ENCODE results near the gene CLDN6. TPM values are rescaled to one million over a fixed set of nuclear protein-coding genes. Genes with fewer than 3 reads are reported as not detected.

The CLDN6 gene
- total and polyA plus RNA-seq, 8 donors: 2.3 to 140 (median 113) TPM; not detected in 1

Other genes starting within 250 kb of the CLDN6 start
- gene ELOB, start 240.9 kb downstream of the CLDN6 start, total RNA-seq: 100 to 1,000 TPM; 200 to 205 TPM
- 100 to 1,000 TPM; 133 to 224 (median 180) TPM for gene ELOB, start 240.9 kb downstream of the CLDN6 start, polyA plus RNA-seq (ENCODE audit: insufficient read length in 6 of 6)
- gene PRSS33, start 230.6 kb downstream of the CLDN6 start, total RNA-seq: not detected
- under 1 TPM; 0.13 to 0.75 (median 0.25) TPM for gene PRSS33, start 230.6 kb downstream of the CLDN6 start, polyA plus RNA-seq (ENCODE audit: insufficient read length in 6 of 6)
- gene PRSS41, start 219.7 kb downstream of the CLDN6 start, total RNA-seq: not detected
- gene PRSS41, start 219.7 kb downstream of the CLDN6 start, polyA plus RNA-seq (ENCODE audit: insufficient read length in 6 of 6): not detected
- 1 to 10 TPM in 1 of 2 donors, under 1 TPM in 1; 0.90 to 2.5 TPM for gene PRSS21, start 200.9 kb downstream of the CLDN6 start, total RNA-seq
- under 1 TPM in 4 of 6 donors, not detected in 2; 0.25 to 0.38 (median 0.28) TPM for gene PRSS21, start 200.9 kb downstream of the CLDN6 start, polyA plus RNA-seq (ENCODE audit: insufficient read length in 6 of 6)
- gene ZG16B, start 187.9 kb downstream of the CLDN6 start, total RNA-seq: 1 to 10 TPM in 1 of 2 donors, under 1 TPM in 1; 0.61 to 1.4 TPM
- gene ZG16B, start 187.9 kb downstream of the CLDN6 start, polyA plus RNA-seq (ENCODE audit: insufficient read length in 6 of 6): 1 to 10 TPM in 1 of 6 donors, under 1 TPM in 5; 0.27 to 1.2 (median 0.55) TPM
- gene PRSS22, start 160.0 kb downstream of the CLDN6 start, total RNA-seq: 10 to 100 TPM; 15.7 to 16.7 TPM
- 10 to 100 TPM; 11.9 to 17.3 (median 14.8) TPM for gene PRSS22, start 160.0 kb downstream of the CLDN6 start, polyA plus RNA-seq (ENCODE audit: insufficient read length in 6 of 6)
- 10 to 100 TPM; 22.1 to 22.4 TPM for gene FLYWCH2, start 135.0 kb downstream of the CLDN6 start, total RNA-seq
- 10 to 100 TPM; 15.6 to 24.5 (median 19.2) TPM for gene FLYWCH2, start 135.0 kb downstream of the CLDN6 start, polyA plus RNA-seq (ENCODE audit: insufficient read length in 6 of 6)
- gene FLYWCH1, start 106.3 kb downstream of the CLDN6 start, total RNA-seq: 10 to 100 TPM; 29.3 to 29.4 TPM
- gene FLYWCH1, start 106.3 kb downstream of the CLDN6 start, polyA plus RNA-seq (ENCODE audit: insufficient read length in 6 of 6): 10 to 100 TPM; 17.2 to 42.9 (median 23.0) TPM
- not detected for gene KREMEN2, start 53.9 kb downstream of the CLDN6 start, total RNA-seq
- gene KREMEN2, start 53.9 kb downstream of the CLDN6 start, polyA plus RNA-seq (ENCODE audit: insufficient read length in 6 of 6): under 1 TPM in 5 of 6 donors, not detected in 1; 0.17 to 0.36 (median 0.20) TPM
- 10 to 100 TPM; 17.2 to 20.1 TPM for gene PAQR4, start 48.8 kb downstream of the CLDN6 start, total RNA-seq
- 10 to 100 TPM in 5 of 6 donors, 1 to 10 TPM in 1; 9.5 to 16.1 (median 13.8) TPM for gene PAQR4, start 48.8 kb downstream of the CLDN6 start, polyA plus RNA-seq (ENCODE audit: insufficient read length in 6 of 6)
- gene PKMYT1, start 37.7 kb downstream of the CLDN6 start, total RNA-seq: 10 to 100 TPM; 13.9 to 14.3 TPM
- gene PKMYT1, start 37.7 kb downstream of the CLDN6 start, polyA plus RNA-seq (ENCODE audit: insufficient read length in 6 of 6): 10 to 100 TPM; 15.9 to 21.8 (median 18.6) TPM
- gene CLDN9, start 5.3 kb downstream of the CLDN6 start, total RNA-seq: 1 to 10 TPM in 1 of 2 donors, under 1 TPM in 1; 0.85 to 2.2 TPM
- 1 to 10 TPM; 5.0 to 6.5 (median 6.0) TPM for gene CLDN9, start 5.3 kb downstream of the CLDN6 start, polyA plus RNA-seq (ENCODE audit: insufficient read length in 6 of 6)
- 100 to 1,000 TPM; 118 to 126 TPM for gene TNFRSF12A, start 2.2 kb upstream of the CLDN6 start, total RNA-seq
- gene TNFRSF12A, start 2.2 kb upstream of the CLDN6 start, polyA plus RNA-seq (ENCODE audit: insufficient read length in 6 of 6): 1 to 10 TPM; 2.6 to 5.4 (median 4.2) TPM
- gene HCFC1R1, start 5.8 kb upstream of the CLDN6 start, total RNA-seq: 10 to 100 TPM; 45.4 to 66.6 TPM
- gene HCFC1R1, start 5.8 kb upstream of the CLDN6 start, polyA plus RNA-seq (ENCODE audit: insufficient read length in 6 of 6): 10 to 100 TPM; 25.1 to 37.6 (median 31.9) TPM
- gene THOC6, start 5.9 kb upstream of the CLDN6 start, total RNA-seq: 10 to 100 TPM; 24.0 to 38.7 TPM
- gene THOC6, start 5.9 kb upstream of the CLDN6 start, polyA plus RNA-seq (ENCODE audit: insufficient read length in 6 of 6): 10 to 100 TPM; 23.9 to 34.8 (median 26.9) TPM
- 10 to 100 TPM; 10.8 to 18.1 TPM for gene BICDL2, start 18.8 kb upstream of the CLDN6 start, total RNA-seq
- 1 to 10 TPM; 2.5 to 5.5 (median 3.2) TPM for gene BICDL2, start 18.8 kb upstream of the CLDN6 start, polyA plus RNA-seq (ENCODE audit: insufficient read length in 6 of 6)
- gene MMP25, start 28.4 kb upstream of the CLDN6 start, total RNA-seq: 10 to 100 TPM in 1 of 2 donors, 1 to 10 TPM in 1; 2.4 to 91.9 TPM
- gene MMP25, start 28.4 kb upstream of the CLDN6 start, polyA plus RNA-seq (ENCODE audit: insufficient read length in 6 of 6): 1 to 10 TPM; 1.8 to 3.5 (median 2.2) TPM
- gene IL32, start 47.5 kb upstream of the CLDN6 start, total RNA-seq: 100 to 1,000 TPM; 132 to 310 TPM
- gene IL32, start 47.5 kb upstream of the CLDN6 start, polyA plus RNA-seq (ENCODE audit: insufficient read length in 6 of 6): 10 to 100 TPM; 59.4 to 86.9 (median 64.9) TPM
- gene ZSCAN10, start 81.1 kb upstream of the CLDN6 start, total RNA-seq: not detected
- under 1 TPM in 1 of 6 donors, not detected in 5; 0.13 TPM for gene ZSCAN10, start 81.1 kb upstream of the CLDN6 start, polyA plus RNA-seq (ENCODE audit: insufficient read length in 6 of 6)
- 10 to 100 TPM in 1 of 2 donors, 1 to 10 TPM in 1; 9.7 to 11.8 TPM for gene ZNF205, start 94.4 kb upstream of the CLDN6 start, total RNA-seq
- 10 to 100 TPM; 13.3 to 17.6 (median 17.1) TPM for gene ZNF205, start 94.4 kb upstream of the CLDN6 start, polyA plus RNA-seq (ENCODE audit: insufficient read length in 6 of 6)
- gene ZNF213, start 116.8 kb upstream of the CLDN6 start, total RNA-seq: 10 to 100 TPM in 1 of 2 donors, 1 to 10 TPM in 1; 8.4 to 12.0 TPM
- gene ZNF213, start 116.8 kb upstream of the CLDN6 start, polyA plus RNA-seq (ENCODE audit: insufficient read length in 6 of 6): 10 to 100 TPM; 11.5 to 17.8 (median 14.0) TPM
- gene OR1F1, start 170.0 kb upstream of the CLDN6 start, total RNA-seq: not detected
- not detected for gene OR1F1, start 170.0 kb upstream of the CLDN6 start, polyA plus RNA-seq (ENCODE audit: insufficient read length in 6 of 6)
- gene ZNF200, start 217.0 kb upstream of the CLDN6 start, total RNA-seq: 10 to 100 TPM in 1 of 2 donors, 1 to 10 TPM in 1; 6.7 to 10.5 TPM
- gene ZNF200, start 217.0 kb upstream of the CLDN6 start, polyA plus RNA-seq (ENCODE audit: insufficient read length in 6 of 6): 10 to 100 TPM; 12.3 to 15.0 (median 13.1) TPM
- gene MEFV, start 238.4 kb upstream of the CLDN6 start, total RNA-seq: 10 to 100 TPM in 1 of 2 donors, 1 to 10 TPM in 1; 2.4 to 21.4 TPM
- under 1 TPM; 0.43 to 0.98 (median 0.58) TPM for gene MEFV, start 238.4 kb upstream of the CLDN6 start, polyA plus RNA-seq (ENCODE audit: insufficient read length in 6 of 6)